ENCODE measurements around the gene C2orf92.
"Not testable (repeated sequence)": the region's sequence is repeated elsewhere in the genome, so short reads cannot be mapped to it uniquely, and the experiment has no call there.

Gene C2orf92

DNA sequence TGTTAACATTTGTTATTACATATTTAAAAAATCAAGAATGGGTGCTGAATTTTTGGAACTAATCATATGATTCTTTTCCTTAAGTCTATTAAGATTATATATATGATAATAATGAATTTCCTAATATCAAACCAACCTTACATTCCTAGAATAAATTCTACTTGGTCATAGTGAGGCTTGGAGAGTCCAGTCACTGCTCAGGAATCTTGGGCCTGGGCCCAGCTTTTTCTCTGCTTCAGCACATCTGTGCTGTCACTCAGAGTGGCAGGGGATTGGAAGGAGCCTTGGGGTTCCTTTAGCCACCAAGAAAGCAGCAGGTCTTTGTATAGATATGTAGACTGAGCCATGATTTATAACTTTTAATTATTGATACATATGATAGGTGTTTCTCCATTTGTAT lies 24.0 kb downstream of the C2orf92 start:
- no peak for DNase-seq (ENCODE audit: low spot score)

DNA sequence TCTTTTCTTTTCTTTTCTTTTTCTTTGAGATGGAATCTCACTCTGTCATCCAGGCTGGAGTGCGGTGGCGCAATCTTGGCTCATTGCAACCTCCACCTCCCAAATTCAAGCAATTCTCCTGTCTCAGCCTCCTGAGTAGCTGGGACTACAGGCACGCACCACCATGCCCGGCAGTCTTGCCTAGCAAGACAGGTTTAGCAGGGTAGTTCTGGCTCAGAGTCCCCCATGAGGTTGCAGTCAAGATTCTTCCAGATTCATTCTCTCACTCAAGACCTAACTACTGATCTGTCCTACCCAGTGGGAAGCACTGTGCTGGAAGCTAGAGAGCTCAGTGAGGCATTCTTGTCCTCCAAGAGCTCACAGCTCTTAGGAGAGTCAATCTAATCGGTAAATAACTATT lies 26.2 kb downstream of the C2orf92 start:
- DNase-seq (ENCODE audit: low spot score), result no peak

DNA sequence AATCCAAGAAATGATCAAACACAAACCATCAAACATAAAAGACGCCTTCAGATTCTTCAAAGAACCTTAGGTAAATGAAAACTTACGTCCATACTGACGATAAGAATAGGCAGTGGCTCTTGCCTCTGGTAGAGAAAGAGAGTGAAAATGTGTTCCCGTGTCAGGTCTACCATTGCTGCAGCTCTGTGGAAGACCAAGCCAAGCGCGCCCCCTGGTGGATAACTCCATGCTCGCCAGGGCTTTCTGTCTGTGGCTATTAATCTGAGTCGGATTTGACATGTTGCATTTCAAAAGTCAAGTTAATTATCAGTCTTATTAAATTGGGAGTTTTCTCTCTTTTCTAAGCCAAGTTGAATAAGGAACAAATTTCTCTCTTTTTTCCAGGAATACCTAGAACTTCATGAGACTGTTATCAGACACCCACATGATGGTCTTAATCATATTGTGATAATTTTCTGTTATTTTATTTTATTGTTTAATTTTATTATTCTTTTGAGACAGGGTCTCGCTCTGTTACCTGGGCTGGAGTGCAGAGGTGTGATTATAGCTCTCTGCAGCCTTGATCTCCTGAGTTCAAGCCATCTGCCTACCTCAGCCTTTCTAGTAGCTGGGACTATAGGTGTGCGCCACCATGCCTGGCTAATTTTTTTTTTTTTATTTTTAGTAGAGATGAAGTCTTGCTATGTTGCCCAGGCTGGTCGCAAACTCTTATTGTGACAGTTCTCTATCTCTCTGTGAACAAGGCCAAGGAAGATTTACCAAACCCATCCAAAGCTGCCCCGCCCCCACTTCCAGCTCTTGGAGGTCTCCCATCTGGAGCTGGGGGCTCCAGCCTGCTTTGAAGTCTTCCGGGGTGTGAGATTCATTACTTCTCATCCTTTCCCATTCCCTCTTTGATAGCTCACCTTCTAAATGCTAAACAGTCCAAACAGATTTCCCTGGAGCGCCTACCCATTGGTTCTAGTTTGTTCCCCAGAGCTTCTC lies 28.0 kb downstream of the C2orf92 start:
- peak; percentile 77 for DNase-seq (ENCODE audit: low spot score)

DNA sequence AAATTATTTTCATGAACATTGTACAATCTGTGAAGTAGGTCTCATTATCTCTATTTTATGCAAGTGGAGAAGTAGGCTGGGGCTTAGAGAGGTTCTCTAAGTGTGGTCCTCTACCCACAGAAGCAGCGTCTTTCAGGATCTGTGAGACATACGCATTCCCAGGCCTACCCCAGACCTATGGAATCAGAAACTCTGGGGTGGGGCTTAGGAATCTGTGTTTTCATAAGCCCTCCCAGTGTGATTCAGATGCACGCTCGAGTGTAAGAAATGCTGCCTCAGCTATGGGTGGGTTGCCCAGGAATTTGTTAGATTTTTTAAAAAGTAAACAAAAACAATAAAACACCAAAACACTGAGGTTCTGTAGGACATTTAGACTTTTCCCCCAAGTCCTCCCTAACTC lies 29.0 kb downstream of the C2orf92 start:
- no peak for DNase-seq (ENCODE audit: low spot score)

DNA sequence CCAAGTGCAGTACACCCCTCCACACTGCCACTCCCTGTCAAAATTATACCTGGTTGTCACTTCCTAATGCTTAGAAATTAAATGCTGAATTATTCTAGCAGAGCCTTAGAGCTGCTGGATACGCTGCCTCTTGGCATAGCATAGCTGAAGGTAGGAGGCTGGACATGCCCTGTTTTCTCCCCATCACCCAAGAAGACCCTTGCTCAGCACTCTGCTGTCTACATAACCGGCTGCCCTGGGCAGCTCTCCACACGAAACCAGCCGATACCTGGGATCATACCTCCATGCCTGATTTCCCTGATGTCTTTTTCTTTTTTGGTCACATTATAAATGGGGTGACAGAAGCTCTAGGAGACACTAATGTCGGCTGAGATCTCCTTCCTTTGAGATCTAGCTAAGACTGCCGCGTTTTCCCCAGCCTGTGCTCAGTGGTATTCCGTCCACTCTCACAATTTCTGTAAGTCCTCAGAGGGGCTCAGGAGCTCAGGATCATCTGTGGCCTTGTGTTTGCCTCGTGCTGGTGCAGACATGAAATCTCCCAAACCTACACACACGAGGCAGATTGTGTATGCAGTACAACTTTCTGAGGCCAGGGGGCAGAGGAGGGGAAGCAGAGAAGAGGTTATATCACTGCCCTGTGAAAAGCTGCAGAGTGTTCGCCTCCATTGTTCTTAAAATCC lies 30.4 kb downstream of the C2orf92 start:
- DNase-seq (ENCODE audit: low spot score), result peak; percentile 49

DNA sequence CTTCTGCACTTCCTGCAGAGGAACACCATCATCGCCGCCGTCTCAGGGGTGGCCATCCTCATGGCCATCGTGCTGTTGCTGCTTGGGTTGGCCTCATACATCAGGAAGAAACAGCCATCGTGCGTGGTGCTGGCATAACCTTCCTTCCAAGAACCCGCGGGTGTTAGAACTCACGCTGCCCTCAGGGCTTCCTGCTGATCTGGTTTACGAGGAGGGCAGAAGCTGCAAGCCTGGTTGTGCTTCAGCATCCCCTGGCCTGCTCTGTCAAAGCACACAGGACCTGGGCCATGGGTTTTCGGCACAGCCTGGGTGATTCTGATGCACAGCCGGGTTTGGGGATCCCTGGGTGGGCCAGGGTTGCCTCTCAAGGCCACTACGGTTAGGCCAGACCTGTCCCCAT lies 31.7 kb downstream of the C2orf92 start:
- no peak for DNase-seq (ENCODE audit: low spot score)

DNA sequence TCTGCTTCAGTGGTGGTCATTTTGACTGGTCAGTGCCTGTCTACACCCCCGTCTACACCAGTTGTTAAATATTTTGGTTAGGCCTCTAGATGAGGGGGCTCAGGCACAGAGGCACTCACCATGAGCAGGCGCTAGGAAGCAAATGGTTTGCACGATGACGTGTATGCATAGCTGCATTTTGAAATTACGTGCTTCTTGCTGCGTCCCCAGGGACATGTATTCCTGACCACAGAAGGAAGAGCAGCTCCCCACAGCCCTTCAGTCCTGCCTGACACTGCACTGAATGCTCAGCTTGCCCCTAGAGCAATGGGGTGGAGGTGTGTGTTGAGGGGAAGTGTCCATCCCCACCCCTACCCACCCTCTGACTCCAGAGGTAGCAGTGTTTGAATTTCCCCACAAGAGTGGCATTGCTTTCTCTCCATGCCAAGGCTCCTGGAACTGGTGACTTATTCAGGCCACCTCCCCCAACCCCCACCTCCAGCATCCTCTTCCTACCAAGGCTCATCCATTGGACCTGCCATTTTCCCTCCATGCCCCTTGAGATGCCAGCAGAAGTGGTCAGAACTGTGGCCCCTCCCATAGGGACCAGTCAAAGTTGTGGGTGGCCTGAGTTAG lies 32.4 kb downstream of the C2orf92 start:
- DNase-seq (ENCODE audit: low spot score), result no peak

DNA sequence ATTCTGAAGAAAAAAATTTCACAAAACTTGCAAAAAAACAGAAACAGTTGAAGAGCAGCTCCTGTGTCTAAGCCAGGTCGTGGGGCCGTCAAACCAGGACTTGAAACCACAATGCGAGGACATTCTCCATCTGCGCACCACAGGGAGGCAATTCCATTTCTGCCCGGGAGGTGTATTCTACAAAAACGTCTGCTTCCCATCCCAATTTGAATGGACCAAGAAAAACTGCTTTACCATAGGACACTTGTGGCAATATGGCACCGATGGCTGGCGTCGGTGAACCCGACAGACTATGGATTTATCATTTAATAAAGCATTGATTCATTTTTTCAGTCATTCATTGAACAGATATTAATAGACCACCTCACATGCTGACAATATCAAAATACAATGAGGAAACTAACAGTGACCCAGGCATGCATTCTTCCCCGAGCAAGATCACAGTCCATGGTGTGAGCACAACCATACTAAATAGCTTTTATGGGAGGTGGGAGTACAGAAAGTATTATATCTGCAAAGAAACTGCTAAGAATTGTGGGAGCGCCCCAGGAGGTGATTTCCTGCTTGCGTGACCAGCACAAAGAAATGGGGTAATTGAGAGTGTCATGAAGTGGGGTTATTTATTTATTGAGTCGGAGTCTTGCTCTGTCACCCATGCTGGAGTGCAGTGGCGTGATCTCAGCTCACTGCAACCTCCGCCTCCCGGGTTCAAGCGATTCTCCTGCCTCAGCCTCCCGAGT lies 33.4 kb downstream of the C2orf92 start:
- DNase-seq (ENCODE audit: low spot score), result no peak

DNA sequence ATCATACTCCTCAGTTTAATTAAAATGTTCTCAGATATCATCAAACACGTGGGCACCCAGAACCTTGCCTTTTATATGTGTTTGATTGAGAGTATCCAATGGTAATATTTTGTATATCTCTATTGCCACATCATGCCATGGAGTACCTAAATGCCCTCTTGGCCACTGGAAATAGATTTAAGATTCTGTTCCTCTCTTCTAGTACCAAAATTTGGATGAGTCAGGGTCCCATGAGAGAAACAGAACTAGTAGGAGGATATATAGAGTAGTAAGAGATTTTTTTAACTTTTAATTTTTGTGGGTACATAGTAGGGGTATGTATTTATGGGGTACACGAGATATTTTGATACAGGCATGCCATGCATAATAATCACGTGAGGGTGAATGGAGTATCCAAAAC lies 34.2 kb downstream of the C2orf92 start:
- no peak for DNase-seq (ENCODE audit: low spot score)

DNA sequence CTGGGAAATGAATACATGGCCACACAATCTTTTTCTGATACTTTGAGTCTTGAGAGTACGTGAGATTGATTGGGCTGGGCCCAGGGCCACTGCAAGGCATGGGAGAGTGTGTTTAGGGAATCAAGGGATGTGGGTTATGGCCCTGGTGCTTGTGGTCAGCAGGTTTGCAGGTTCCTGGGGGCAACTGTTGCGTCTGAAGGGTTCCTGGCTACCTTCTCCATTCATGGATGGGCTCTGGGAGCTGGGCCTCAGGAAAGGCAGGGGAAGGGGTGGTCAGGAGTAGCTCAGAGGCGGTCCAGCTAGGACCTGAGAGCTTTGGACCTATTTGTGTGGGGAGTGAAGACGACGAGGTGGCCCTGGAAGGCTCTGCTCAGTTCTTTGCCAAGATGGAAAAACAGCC lies 35.5 kb downstream of the C2orf92 start:
- DNase-seq (ENCODE audit: low spot score), result no peak

DNA sequence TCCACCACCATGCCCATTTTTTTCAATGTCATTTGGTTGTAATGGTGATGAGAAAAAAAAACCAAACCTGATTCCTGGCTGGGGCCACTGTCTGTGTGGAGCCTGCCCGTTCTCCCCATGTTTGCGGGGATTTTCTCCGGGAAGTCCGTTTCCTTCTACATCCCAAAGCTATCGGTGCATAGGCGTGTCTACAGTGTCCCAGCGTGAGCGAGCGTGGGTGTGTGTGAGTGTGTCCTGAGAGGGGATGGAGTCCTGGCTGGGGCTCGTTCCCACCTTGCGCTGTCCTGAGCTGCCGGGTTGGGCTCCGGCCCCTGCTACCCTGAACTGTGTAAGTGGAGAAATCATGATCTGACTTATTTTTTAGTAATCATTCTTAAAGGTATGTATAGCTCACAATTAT lies 36.6 kb downstream of the C2orf92 start:
- no peak for DNase-seq (ENCODE audit: low spot score)

DNA sequence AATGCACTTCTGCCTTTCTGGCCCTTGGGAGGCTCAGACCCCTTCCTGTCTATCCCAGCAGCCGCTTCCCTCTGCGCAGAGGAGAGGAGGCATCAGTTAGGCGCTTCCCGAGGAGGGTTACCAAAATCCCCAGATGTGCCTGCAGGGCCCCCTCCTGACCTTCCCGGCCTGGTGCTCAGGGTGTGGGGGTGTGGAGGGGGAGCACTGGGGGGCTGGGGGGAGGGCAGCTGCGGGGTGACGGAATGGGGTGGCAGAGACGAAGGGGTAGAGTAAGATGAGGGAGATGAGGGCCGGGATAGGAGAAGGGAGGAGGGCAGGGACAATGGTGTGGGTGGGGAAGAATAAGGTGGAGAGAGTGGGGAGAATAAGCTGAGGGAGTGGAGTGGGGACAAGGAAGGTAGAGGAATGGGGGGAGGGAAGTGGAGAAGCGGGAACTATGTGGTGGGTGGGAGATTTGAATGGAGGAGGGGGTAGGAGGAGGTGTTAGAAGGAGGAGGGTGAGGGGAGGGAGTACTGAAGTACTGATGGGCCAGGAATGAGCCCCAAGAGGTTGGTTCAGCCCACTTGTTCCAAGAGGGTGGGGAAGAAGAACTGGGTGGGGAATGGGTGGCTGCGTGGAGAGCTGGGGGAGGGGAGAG lies 37.3 kb downstream of the C2orf92 start:
- no peak for DNase-seq (ENCODE audit: low spot score)

DNA sequence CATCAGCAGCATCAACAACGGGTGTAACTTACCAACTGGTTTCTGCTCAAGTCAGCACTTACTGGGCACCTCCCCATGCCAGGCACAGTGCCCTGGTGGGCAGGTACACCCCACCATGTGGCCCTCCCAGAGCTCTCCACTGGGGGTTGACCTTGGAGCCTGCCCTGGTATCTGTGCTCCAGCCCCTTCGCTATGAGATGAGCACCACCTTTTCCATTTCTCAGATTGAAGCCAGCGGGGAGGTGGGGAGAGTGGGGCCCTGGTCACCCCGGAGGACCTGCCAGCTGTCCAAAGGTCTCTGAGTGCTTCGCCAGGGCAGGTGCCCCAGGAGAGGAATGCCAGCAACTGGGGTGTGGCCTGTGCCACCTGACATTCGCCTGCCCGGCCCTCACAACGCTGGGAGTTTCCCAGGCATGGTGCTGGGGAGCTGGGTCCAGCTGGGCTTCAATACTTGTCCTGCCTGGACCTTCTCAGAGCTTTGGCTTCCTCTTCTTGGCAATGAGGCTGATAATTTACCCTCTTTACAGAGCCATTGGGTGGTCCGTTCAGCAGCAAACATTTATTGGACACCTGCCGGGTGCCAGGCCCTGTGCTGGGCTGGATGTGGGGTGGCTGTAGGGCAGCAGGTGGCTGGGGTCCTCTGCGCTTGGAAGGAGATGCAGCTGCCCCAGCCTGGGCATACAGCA lies 38.0 kb downstream of the C2orf92 start:
- no peak for DNase-seq (ENCODE audit: low spot score)

DNA sequence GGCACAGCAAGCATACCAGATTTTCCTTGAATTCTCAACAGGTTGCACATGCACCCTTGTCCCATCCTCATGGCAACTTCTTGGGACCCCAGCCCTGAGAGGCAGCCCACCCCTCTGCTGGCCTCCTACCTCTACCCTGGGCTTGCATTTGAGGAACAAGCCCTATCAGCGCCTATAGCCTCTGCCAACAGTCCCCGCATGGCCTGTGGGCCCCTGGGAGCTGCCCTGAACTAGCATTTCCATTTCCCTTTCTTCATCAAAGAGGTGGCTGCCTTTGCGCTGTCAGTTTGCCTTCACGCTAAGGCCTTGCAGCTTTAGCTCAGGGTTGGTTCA lies 38.5 kb downstream of the C2orf92 start:
- no peak for DNase-seq (ENCODE audit: low spot score)

DNA sequence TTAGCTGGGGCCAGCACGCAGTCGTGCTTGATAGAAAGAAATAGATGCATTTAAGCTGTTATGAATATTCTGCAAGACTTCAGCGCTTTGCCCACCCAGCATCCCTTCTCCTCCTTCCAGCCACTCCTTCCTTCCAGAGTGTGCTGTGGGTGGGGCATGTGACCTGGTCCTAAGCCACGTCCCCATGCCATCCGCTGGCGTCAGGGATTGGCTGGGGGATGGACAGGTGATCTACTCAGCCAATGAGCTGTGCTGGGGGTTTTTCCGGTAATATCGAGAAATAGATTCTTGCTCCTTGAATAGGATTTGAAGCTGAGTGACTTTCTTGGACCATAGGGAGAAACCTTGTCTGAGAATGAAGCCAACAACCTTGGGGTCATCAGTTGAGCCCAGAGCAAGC lies 39.1 kb downstream of the C2orf92 start:
- no peak for DNase-seq (ENCODE audit: low spot score)

DNA sequence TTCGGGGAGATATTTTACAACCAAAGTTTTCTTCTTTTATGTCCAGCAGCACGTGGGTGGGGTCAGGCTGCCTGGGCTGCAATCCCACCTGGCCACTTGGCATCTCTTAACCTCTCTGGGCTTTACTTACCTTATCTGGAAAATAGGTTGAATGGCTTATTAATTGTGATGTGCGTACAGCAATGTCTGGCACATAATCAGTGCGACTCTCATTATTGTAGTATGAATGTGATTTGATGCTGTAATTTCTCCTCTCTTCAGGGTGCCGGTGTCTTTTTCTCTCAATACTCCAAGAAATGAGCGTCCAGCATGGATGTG lies 41.8 kb downstream of the C2orf92 start:
- DNase-seq (ENCODE audit: low spot score), result no peak

DNA sequence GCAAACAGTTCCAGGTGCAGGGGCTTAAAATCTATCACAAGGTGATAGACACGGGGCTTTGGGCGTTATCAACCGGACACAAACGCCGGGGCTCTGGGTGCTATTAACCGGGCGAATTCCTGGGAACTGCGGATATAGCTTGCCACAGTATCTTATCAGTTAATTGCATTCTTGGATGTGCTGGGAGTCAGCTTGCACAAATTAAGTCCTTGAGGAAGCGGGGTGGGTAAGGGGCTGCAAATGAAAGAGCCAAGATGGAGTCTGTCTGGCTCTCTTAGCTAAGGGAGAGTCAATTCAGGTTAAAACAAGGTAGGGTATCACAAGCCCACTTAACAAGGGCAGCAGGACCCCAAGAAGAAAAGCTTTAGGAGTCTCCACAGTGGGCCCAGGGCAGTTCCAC lies 42.7 kb downstream of the C2orf92 start:
- DNase-seq (ENCODE audit: low spot score), result not testable (repeated sequence)

DNA sequence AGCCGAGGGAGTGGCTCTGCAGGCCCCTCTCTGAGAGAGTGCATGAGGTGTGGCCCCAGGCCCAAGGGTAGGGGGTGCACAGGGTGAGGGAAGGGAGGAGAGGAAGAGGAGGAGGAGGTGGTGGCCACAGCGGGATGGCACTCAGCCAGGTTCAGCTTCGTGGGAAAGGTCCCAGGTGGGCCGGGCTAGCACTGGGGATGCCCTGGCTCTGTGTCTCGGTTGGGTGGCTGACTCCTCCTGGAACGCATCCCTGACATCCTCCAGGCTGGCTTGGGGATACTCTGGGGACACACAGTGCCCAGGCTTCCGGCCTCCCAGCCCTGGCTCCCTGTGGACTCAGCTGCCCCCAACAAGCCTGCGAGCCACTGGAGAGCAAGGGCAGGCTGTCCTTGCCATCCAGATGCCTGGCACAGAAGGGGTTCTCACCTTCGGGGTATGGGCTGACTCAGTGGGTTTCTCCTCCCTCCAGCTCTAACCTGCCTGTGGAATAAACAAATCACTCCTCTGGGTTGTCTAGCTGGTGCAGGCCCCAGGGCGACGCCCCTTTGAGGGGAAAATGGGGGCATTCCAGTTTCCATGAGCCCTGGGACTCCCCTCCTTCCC lies 43.3 kb downstream of the C2orf92 start:
- no peak for DNase-seq (ENCODE audit: low spot score)

DNA sequence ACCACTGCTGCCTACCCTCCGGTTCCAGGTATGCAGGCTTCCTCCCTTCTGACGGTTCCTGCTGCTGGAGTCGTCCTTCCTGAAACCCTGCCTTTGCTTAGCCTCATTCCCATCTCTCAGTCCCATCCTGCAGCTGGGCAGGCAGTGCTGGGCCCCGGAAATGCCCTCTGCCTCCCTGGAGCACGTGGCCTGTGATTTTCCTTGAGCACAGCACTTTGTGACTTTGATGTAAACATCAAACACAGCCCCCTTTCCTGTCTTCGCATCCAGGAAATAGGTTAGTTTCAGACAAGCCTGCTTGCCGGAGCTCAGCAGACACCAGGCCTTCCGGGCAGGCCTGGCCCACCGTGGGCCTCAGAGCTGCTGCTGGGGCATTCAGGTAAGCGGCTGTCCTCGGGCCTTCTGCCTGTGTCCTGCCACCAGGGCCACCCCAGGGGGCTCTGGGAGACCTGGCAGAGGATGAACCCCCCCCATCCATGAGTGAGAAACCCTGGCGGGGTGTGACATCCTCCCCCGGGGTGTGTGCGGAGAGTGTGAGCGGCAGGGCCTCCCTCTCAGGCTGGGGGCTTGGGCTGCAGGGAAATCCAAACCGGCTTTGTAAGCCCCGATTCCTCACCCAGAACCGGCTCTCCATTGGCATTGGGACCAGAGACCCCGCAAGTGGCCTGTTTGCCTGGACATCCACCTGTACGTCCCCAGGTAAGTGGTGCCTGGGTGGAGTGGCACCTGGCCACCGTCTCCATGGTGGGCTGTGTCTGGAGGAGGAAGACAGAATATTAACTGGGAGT lies 44.0 kb downstream of the C2orf92 start, which contains the start of gene ZAP70:
TSS of gene ZAP70 (plus strand) at position 281 of the 788 bp plus-strand sequence. CDS start 10,461 bp downstream, outside the sequence.
- no peak for DNase-seq (ENCODE audit: low spot score)

Measured in kidney capillary endothelial cell (primary cell).